Activated T-cell treated with anti-CD3 and anti-CD28 coated beads, Interleukin-2, amount 50 U/mL, for 72 hours (primary cell): ENCODE measurements around the gene MSX2. TPM values are rescaled to one million over a fixed set of nuclear protein-coding genes. Genes with fewer than 3 reads are reported as not detected.

Experiments used
- ATAC-seq, 2 donors: fragments of 150-1000 bp; cut with Tn5 transposase; replicated peaks in 1 of 2; 2 replicates each; pipeline ENCODE4 v1.10.0; 2021; ENCODE audit warnings: moderate library complexity in 2 of 2, mild to moderate bottlenecking in 1 of 2
- DNase-seq, 2 donors: peaks; one replicate each; pipeline ENCODE4 v3.0.0; 2021 to 2022; ENCODE audit warnings: mixed read lengths in 1 of 2
- H3K27ac Mint-ChIP-seq: one replicate; pipeline ENCODE4 v1.8.0; 2022; ENCODE audit warnings: mild to moderate bottlenecking, moderate library complexity, mixed read lengths
- H3K27me3 Mint-ChIP-seq: one replicate; pipeline ENCODE4 v1.8.0; 2022; ENCODE audit warnings: low read depth, mixed read lengths
- H3K36me3 Mint-ChIP-seq, 2 donors: one replicate each; pipeline ENCODE4 v1.8.0; 2022; ENCODE audit warnings: mixed read lengths in 2 of 2, mild to moderate bottlenecking in 1 of 2; ENCODE audit not compliant: insufficient read depth in 2 of 2
- H3K4me1 Mint-ChIP-seq: one replicate; pipeline ENCODE4 v1.8.0; 2022; ENCODE audit warnings: low read depth, mixed read lengths
- H3K4me3 Mint-ChIP-seq, 2 donors: one replicate each; pipeline ENCODE4 v1.8.0; 2022; ENCODE audit warnings: mild to moderate bottlenecking in 2 of 2, mixed read lengths in 2 of 2, moderate library complexity in 2 of 2
- H3K9me3 Mint-ChIP-seq, 2 donors: one replicate each; pipeline ENCODE4 v1.8.0; 2022; ENCODE audit warnings: mixed read lengths in 2 of 2
- total RNA-seq, 2 donors: library from RNA; stranded (reverse); gene quantifications; one replicate each; pipeline ENCODE4 v1.2.3, GENCODE V29; 2022

The MSX2 gene
- total RNA-seq, 2 donors from 2014 or later, result 0.28 to 0.38 TPM

DNA sequence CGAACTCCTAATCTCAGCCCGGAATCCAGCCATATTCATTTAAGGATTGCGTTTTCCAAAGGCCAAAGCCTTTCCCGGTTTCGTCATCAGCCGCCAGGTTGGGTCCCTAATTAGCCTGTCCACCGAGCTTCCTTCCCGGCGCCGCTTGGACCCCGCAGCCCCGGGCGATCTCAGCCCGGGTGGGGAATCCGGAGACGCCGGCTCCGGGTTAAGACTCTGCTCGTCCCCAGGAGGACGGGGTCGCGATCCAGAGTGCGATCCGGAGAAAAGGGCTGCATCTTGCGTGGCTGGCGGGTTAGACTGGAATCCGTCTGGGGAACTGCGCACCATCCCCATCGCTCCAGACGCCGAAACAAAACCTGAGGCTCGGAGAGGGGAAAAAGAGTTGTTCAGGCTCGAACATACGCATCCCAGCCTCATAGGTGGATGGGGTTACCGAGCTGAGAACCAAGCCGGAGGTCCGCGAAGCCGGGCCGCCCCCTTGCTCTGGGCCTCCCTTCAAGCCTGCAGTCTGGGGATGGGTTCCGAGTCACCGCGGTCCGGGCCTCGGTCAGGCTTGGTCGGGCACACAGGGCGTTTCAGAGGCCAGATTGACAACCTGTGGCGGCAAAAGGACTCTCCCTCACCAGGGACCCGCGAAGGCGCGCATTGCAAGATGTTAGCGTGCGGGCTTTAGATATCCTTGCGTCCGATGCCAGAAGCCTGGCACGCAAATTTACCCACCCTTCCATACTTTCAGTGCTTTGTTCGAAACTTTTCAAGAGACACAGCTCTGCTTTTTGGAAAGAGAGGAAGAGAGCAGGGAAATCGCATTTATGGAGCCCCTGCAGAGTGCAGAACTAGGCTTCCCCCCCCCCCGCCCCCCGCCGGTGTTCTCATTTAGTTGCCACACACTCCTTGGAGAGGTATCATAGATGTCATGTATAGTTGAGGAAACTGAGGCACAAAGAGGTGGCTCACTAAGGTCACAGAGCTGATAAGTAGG, 7.9 kb downstream of the MSX2 start:
- ATAC-seq (no peak), DNase-seq (no peak)
- Mint-ChIP-seq H3K4me1 (peaks cover 4% of the 10 kb centered on the region), H3K36me3 (no peaks in the 10 kb centered on the region), H3K9me3 (no peaks in the 10 kb centered on the region), H3K4me3 (no peak overlapping the region), H3K27me3 (peaks cover 92% of the 10 kb centered on the region), H3K27ac (no peak overlapping the region)

DNA sequence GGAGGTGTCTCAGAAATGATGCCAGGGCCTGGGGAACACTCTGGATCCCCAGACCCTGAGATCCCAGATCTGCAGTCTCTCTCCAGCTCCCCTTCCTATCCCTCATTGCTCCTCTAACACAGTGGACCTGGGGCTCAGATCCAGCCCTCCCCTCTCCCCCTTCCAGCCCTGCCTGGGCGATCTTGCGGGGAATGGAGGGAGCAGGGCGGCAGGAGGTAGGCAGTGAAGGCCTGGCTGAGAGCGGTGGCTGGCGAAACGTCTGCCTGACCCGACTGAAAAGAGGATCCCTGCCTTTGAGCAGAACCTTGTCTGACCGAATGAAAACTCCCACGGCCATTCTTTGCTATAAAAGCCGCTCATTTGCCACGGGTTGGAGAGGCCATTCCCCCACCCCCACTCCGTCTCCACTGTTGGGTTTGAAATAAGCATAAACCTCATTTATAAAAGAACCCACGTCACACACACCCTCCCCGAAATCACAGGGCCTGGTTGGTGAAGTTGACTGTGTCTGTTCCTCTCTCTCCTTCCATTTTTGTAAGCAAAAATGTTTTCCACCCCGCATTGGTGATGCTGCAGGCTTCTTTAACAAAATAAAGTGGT, 8.8 kb downstream of the MSX2 start:
- DNase-seq (no peak), ATAC-seq (no peak)
- Mint-ChIP-seq H3K27ac (no peak overlapping the region), H3K9me3 (no peaks in the 10 kb centered on the region), H3K27me3 (peaks cover 86% of the 10 kb centered on the region), H3K4me1 (peaks cover 4% of the 10 kb centered on the region), H3K4me3 (no peak overlapping the region), H3K36me3 (no peaks in the 10 kb centered on the region)

DNA sequence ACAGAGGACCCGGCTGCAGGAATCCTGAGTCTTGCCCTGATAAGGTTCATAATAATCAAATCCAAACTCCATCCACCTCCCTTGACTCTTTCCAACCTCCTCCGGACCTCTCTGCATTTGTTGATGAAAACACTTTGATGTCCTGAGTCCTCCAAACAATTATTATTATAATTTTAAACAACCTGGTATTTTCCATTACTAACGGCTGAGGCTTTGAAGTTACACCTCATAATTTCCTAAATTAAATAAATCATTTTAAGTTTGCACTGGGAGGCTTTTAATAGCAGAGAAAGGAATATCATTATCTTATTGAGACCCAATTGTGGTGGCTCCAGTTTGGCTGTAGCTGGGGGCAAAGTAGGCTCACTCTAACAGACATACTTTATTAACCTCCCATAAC, 9.5 kb downstream of the MSX2 start:
- ATAC-seq (no peak), DNase-seq (no peak)
- Mint-ChIP-seq H3K4me1 (peaks cover 4% of the 10 kb centered on the region), H3K4me3 (no peak overlapping the region), H3K36me3 (no peaks in the 10 kb centered on the region), H3K9me3 (no peaks in the 10 kb centered on the region), H3K27ac (no peak overlapping the region), H3K27me3 (peaks cover 82% of the 10 kb centered on the region)

DNA sequence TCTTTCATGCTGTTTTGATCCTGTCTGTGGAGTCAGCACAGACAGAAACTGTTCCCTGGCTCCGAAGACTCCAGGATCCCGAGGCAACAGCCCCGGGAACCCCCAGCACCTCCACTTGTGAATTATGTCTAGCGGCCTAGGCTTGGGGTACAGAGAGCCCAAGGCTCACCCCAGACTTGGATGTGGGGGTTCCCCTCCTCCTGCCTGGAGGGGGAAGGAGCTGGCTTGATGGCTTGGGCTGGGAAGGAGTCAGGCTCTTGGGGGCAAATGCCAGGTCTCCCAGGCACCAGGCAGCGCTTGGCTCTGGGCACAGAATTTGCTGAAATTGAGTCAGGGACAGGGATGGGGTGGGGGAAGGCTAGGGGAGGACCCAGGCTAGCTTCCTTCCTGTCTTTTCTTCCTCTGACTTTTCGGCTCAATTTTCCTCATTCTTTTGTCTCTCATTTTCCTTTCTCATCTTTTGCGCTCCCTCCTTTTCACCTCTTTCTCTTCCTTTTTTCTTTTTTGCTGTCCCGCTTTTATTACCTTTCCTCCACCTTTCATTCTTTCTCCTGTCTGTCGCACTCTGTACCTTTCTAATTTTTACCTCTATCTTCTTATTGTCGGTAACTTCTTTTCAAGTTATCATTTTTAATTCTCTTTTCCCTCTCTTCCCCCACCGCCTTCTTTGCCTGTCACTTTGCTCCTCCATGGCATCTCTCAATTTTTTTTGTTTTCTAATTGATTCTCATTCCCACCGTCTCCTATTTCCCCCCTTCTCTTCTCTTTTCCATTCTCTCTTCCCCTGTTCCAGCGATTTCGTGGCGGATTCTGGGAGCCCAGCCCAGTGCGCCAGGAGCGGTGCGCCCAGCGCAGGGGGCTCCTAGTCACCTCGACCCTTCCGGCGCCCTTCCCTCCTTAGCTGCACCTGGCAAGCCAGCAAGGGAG, 10.5 kb downstream of the MSX2 start:
- H3K36me3 Mint-ChIP-seq, result no peaks in the 10 kb centered on the region
- peaks cover 73% of the 10 kb centered on the region for H3K27me3 Mint-ChIP-seq
- H3K4me1 Mint-ChIP-seq, result peaks cover 4% of the 10 kb centered on the region
- H3K27ac Mint-ChIP-seq, result no peak overlapping the region
- no peak for DNase-seq
- no peak overlapping the region for H3K4me3 Mint-ChIP-seq
- no peaks in the 10 kb centered on the region for H3K9me3 Mint-ChIP-seq
- ATAC-seq, result no peak

DNA sequence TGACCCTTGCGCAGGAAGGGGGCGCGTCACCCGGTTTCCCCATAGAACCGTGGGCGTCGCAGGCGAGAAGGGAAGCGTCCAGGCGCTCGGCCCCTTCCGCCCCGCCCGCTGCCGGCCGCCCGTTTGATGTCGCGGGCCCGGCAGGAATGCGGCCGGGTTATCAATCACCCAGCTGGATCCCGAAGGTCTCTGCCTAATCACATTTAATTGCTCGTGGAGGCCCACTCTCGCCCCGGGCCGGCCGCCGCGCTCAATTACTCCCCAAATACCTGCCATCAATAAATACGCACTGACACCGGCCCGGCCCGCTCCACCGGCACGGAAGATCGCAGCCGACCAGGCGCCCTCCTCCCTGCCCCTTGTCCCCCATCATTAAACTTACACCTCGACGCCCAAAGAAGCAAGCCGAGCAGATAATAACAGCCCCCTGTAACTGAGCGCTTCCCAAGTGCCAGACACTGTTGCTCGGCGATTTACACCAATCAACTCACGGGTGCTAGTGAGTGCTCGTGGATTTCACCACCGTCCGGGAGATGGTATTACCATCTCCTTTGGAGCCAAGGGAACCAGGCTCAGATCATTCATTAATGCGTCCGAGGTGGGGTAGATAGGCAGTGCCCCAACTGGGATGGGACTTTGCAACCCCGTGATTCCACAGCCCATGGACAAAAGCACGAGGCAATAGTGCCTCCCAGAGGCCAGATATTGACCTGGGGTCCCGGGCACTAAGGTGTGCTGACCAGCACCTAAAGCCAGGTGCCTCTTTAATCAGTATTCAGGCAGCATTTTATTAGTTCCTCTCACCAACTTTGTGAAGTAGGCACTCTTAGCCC, 11.3 kb downstream of the MSX2 start:
- ATAC-seq (no peak), DNase-seq (peak in 1 of 2 donors; percentile 18)
- no peaks in the 10 kb centered on the region for H3K9me3 Mint-ChIP-seq
- no peak overlapping the region for H3K27ac Mint-ChIP-seq
- H3K27me3 Mint-ChIP-seq, result peaks cover 64% of the 10 kb centered on the region
- H3K4me3 Mint-ChIP-seq, result peak overlapping the region in 1 of 2 donors; percentile 20
- peaks cover 4% of the 10 kb centered on the region for H3K4me1 Mint-ChIP-seq
- no peaks in the 10 kb centered on the region for H3K36me3 Mint-ChIP-seq

DNA sequence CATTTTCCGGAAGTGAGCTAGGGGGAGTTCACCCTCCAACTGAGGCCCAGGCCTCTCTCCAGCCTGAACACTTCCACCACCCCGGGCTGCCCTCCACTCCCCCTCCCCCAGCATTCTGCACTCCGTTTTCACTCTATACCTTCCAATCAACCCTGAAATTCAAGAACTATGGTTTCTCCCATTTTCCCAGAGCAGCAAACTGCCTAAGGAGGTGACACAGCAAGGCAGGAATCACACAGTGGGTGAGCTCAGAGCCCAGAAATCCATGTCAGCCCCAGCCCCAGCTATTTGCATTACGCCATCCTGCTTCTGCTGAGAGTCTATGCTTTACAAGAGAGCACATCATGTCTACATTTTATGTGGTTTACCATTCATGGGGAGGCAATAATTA, 11.9 kb downstream of the MSX2 start:
- no peak for ATAC-seq
- Mint-ChIP-seq H3K9me3 (no peaks in the 10 kb centered on the region), H3K27ac (no peak overlapping the region), H3K36me3 (no peaks in the 10 kb centered on the region), H3K4me3 (no peak overlapping the region), H3K4me1 (peaks cover 4% of the 10 kb centered on the region), H3K27me3 (peaks cover 58% of the 10 kb centered on the region)
- no peak for DNase-seq

DNA sequence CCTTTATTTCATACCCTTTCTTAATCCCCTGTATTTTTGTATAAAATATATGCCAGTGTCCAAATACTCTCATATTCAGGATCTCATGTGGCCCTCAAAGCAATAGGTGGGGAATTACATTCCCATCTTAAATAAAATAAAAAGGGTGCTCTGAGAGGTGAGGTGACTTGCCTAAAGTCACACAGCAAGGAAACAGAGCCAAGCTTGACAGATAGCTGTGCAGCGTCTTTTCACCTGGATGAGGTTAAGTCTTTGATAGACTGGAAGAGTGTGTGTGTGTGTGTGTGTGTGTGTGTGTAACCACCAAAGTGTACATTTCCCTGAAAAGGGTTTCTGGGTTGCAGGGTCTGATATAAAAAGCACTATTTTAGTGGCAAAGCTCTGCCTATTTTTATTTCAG, 12.4 kb downstream of the MSX2 start:
- Mint-ChIP-seq H3K4me3 (no peak overlapping the region), H3K36me3 (no peaks in the 10 kb centered on the region), H3K9me3 (peaks cover 0 to 2% of the 10 kb centered on the region in 2 donors), H3K27ac (no peak overlapping the region), H3K27me3 (peaks cover 54% of the 10 kb centered on the region), H3K4me1 (peaks cover 4% of the 10 kb centered on the region)
- no peak for ATAC-seq
- DNase-seq, result no peak

DNA sequence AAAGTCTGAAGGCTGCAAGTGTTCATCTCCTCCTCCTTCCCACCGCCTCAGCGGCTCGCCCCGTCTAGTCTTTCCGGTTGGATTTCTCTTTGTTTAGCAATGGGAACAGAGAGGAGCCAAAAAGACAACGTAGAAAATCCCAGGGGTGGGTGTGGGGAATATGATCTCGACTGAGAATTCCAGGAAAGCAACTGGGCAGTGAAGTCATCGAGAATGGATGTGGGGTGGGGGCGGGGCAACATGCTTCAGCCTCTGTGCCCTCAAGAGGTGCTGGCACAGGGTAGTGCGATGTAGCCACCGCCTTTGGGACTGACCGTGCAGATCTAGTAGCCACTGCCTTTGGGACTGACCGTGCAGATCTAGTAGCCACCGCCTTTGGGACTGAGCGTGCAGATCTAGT, 12.9 kb downstream of the MSX2 start:
- no peak for ATAC-seq
- peaks cover 4% of the 10 kb centered on the region for H3K4me1 Mint-ChIP-seq
- H3K27me3 Mint-ChIP-seq, result peaks cover 53% of the 10 kb centered on the region
- no peaks in the 10 kb centered on the region for H3K36me3 Mint-ChIP-seq
- peaks cover 0 to 2% of the 10 kb centered on the region in 2 donors for H3K9me3 Mint-ChIP-seq
- H3K4me3 Mint-ChIP-seq, result no peak overlapping the region
- no peak overlapping the region for H3K27ac Mint-ChIP-seq
- DNase-seq, result no peak

DNA sequence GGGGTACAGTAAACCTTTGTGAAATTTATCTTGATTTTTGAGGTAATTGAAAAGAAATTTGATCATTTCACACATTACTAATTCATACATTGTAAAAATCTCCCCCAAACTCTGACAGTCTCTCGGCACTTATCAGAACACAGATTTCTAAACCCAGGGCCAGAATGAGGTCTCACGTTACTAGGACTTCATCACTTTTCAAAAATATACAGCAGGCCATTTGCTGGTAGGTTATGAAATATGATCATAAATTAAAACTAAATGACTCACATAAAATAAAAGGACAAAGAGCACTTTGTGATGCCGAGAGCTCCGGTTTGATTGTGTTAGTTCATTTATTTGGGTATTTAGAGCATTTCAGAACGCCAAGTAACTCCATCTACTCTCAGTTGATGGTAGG, 17.0 kb downstream of the MSX2 start:
- no peak overlapping the region for H3K27ac Mint-ChIP-seq
- peaks cover 2 to 5% of the 10 kb centered on the region in 2 donors for H3K36me3 Mint-ChIP-seq
- no peaks in the 10 kb centered on the region for H3K4me1 Mint-ChIP-seq
- DNase-seq (no peak), ATAC-seq (no peak)
- peaks cover 21% of the 10 kb centered on the region for H3K27me3 Mint-ChIP-seq
- H3K4me3 Mint-ChIP-seq, result no peak overlapping the region
- peaks cover 3 to 4% of the 10 kb centered on the region in 2 donors for H3K9me3 Mint-ChIP-seq

DNA sequence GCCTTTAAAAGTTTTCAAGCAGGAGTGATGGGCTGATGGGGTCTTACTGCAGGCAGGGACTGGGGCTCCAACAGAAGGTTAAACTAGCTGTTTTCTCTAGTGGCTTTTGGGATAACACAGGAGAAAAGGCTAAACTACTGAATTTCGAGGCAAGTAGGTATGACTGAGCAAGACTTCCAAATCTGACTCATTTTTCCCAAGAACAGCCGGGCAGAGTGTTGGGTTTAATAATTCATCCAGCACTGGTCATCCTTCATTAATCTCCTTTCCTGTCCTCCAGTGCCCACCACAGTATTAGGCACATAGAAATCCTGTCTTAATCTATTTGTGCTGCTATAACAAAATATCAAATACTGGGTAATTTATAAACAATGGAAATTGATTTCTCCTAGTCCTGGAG, 20.5 kb downstream of the MSX2 start:
- Mint-ChIP-seq H3K27ac (no peak overlapping the region), H3K27me3 (peaks cover 23% of the 10 kb centered on the region), H3K9me3 (peaks cover 3 to 4% of the 10 kb centered on the region in 2 donors), H3K4me3 (no peak overlapping the region), H3K36me3 (peaks cover 2 to 5% of the 10 kb centered on the region in 2 donors), H3K4me1 (no peaks in the 10 kb centered on the region)
- ATAC-seq (no peak), DNase-seq (no peak)

DNA sequence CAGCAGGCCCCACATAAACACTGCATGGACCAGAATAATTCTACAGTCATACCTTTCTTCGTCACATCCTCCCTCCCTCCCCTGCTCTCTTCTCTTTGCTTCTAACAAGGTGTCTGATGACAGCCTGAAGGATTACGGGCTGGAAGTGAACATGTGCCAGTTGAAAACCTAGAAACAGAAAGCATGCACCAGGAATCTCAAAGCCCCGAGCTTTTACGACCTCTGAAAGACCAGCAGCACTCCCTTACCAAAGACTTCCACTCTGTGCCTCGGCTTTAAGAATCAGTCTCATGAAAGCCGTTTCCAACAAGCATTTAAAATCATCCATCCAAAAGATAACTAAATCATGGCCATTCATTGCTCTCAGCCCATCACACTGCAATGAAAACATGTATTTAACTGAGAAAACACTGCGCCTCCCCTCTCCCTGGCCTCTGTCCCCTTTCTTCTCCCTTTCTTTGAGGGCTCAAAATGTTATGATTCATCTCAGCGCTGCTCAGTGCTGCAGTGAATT, 21.3 kb downstream of the MSX2 start:
- H3K27ac Mint-ChIP-seq, result no peak overlapping the region
- H3K9me3 Mint-ChIP-seq, result peaks cover 3 to 4% of the 10 kb centered on the region in 2 donors
- DNase-seq, result no peak
- ATAC-seq, result no peak
- no peak overlapping the region for H3K4me3 Mint-ChIP-seq
- peaks cover 3 to 5% of the 10 kb centered on the region in 2 donors for H3K36me3 Mint-ChIP-seq
- no peaks in the 10 kb centered on the region for H3K4me1 Mint-ChIP-seq
- peaks cover 30% of the 10 kb centered on the region for H3K27me3 Mint-ChIP-seq

DNA sequence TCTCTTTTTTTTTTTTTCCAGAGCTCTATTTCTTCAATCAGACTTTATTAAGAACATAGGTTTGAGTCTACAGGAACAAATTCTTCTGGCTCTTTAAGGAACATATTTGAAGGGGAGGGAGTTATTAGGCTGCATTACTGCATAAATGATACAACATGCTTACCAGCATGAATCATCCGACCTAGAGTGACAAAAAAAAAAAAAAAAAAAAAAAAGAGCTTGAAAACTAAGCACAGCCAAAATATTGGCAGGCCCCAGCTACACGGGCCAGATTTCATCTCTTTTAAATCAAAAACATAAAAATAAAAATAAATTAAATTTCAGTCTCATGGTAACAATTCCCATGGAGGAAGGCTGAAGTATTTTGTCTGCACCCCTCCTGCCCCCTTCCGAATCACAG, 26.3 kb downstream of the MSX2 start:
- DNase-seq, result no peak
- Mint-ChIP-seq H3K36me3 (peaks cover 0 to 1% of the 10 kb centered on the region in 2 donors), H3K27me3 (peaks cover 47% of the 10 kb centered on the region), H3K9me3 (no peaks in the 10 kb centered on the region), H3K4me3 (no peak overlapping the region), H3K27ac (no peak overlapping the region), H3K4me1 (no peaks in the 10 kb centered on the region)
- no peak for ATAC-seq
